T1000 (cell line): ENCODE data around the gene ASAP3.

ENCODE experiments used
- DNase-seq: peaks from one replicate; lab custom pipeline; 2025; ENCODE audit warnings: mixed read lengths; lab: John Stamatoyannopoulos, UW

ASAP3 gene

GRCh38 chr1:23449306-23449705 is 34.7 kb downstream of the ASAP3 start:
- no peak for DNase-seq

- DNase-seq, result no peak
Measured at GRCh38 chr1:23448846-23449245, 35.1 kb downstream of the ASAP3 start.

GRCh38 chr1:23446661-23447310 is 37.2 kb downstream of the ASAP3 start:
- no peak for DNase-seq

- no peak for DNase-seq
Measured at GRCh38 chr1:23444596-23445390, 39.2 kb downstream of the ASAP3 start.

- no peak for DNase-seq
Measured at GRCh38 chr1:23444104-23444533, 39.9 kb downstream of the ASAP3 start.

GRCh38 chr1:23442751-23443150 is 41.2 kb downstream of the ASAP3 start:
- no peak for DNase-seq

GRCh38 chr1:23441446-23442148 is 42.4 kb downstream of the ASAP3 start:
- DNase-seq, result no peak

- DNase-seq, result no peak
Measured at GRCh38 chr1:23438545-23438944, 45.4 kb downstream of the ASAP3 start.

- DNase-seq, result no peak
Measured at GRCh38 chr1:23437355-23437664, 46.7 kb downstream of the ASAP3 start.

GRCh38 chr1:23436520-23437354 is 47.2 kb downstream of the ASAP3 start:
- DNase-seq, result no peak

- no peak for DNase-seq
Measured at GRCh38 chr1:23434260-23434775, 49.7 kb downstream of the ASAP3 start.

- no peak for DNase-seq
Measured at GRCh38 chr1:23433122-23433521, 50.9 kb downstream of the ASAP3 start.

- DNase-seq, result no peak
Measured at GRCh38 chr1:23431431-23431830, 52.5 kb downstream of the ASAP3 start.

GRCh38 chr1:23430803-23431202 is 53.2 kb downstream of the ASAP3 start:
- no peak for DNase-seq

- no peak for DNase-seq
Measured at GRCh38 chr1:23428136-23428905, 55.7 kb downstream of the ASAP3 start.

GRCh38 chr1:23427550-23427949 is 56.4 kb downstream of the ASAP3 start:
- no peak for DNase-seq

- no peak for DNase-seq
Measured at GRCh38 chr1:23426828-23427227, 57.2 kb downstream of the ASAP3 start.

GRCh38 chr1:23425193-23425494 is 58.8 kb downstream of the ASAP3 start:
- no peak for DNase-seq

- DNase-seq, result no peak
Measured at GRCh38 chr1:23424293-23425192, 59.4 kb downstream of the ASAP3 start, which contains the start of gene TCEA3. Gene TCEA3 (minus strand): TSS chr1:23424748. CDS start chr1:23424633, 115 bp downstream.
